NCI-H2196 (cell line): ENCODE measurements around the gene ANXA2.
A peak's percentile ranks its signal among the peaks of the same experiment; 100 is the strongest.

Source experiments
- DNase-seq: peaks from one replicate; lab custom pipeline; 2025; ENCODE audit not compliant: unreplicated experiment; lab: John Stamatoyannopoulos, UW

Gene ANXA2

DNA sequence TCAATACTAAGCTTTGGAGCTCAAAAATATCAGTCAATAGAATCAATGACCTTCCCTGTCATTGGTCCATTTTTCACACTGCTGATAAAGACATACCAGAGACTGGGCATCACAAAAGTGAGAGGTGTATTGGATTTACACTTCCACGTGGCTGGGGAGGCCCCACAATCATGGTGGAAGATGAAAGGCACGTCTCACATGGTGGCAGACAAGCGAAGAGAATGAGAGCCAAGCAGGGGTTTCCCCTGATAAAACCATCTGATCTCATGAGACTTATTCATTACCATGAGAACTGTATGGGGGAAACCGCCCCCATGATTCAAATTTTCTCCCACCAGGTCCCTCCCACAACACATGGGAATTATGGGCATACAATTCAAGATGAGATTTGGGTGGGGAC is 81.9 kb downstream of the ANXA2 start:
- DNase-seq = no peak

DNA sequence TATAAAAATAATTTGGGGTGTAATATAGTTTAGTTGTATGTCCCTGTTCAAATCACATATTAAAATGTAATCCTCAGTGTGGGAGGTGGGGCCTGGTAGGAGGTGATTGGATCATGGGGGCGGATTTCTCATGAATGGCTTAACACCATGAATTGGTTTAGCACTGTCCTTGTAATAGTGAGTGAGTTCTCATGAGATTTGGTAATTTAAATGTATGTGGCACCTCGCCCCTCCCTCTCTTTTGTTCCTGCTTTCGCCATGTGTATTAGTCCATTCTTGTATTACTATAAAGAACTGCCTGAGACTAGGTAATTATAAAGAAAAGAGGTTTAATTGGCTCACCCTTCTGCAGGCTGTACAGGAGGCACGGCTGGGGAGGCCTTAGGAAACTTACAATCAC is 83.9 kb downstream of the ANXA2 start:
- DNase-seq = no peak

DNA sequence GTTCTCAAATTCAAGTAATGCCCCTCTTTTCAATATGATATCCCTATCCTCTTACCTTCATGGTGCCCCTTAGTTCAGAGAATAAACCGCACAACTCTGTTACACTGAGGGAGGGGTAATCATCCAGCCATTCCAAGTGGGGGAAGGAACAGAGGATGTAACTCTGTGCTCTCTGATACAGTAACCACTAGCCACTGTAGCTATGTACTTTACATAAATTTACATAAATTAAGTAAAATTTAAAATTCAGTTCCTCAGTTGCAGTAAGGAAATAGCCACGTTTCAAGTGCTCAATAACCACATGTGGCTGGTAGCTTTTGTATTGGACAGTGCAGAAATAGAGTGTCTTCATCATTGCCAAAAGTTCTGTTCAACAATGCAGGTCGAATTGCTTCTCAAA is 90.8 kb downstream of the ANXA2 start:
- no peak for DNase-seq

DNA sequence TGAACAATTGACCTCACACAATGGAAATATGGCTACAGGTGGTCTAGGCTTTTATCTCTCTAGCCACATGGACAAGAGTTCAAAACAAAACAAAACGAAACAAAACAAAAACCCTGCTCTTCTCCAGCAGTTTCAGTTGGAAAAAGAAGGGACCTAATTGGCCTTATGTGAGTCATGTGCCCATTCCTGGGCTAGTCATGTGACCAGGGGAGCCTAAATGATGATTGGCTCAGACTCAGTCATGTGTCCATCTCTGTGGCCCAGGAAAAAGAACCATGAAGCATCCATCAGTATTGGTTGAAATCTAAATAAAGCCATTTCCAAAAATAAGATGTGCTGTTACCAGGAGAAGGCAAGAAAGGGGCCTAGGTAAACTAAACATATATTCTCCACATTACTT is 96.8 kb downstream of the ANXA2 start:
- no peak for DNase-seq

DNA sequence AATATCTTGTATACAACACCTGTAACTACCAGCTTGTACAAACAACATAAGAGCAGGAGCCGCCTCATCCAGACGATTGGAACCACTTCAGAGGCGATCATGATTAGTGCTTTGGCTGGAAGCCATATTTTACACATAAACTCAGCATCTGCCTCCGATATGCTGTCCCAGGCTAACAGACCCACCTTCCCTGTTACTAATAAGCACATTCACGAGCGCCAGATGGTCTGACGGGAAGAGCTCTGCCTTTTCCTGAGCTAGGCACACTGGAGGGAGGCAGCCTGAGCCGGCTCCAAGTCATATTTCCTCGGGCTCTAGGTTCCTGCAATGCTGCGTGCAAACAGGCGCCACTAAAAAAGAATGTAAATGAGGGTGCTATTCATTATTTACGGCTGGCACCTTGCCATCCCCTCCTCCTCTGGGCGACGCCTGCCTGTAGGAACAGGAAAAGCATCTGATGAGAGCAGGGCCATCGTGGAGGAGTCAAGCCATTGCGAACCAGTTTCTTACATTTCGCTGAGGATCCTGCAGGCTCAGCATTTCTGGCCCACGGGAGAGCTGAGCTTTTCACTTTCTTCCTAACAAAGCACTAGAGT is 98.2 kb downstream of the ANXA2 start:
- DNase-seq = peak; percentile 64
